ENCODE data around the gene CEACAM4. TPM values are rescaled to one million over a fixed set of nuclear protein-coding genes. Genes with fewer than 3 reads are reported as not detected.

The CEACAM4 gene
- total RNA-seq, 1 experiment from 2014 or later: not detected

DNA sequence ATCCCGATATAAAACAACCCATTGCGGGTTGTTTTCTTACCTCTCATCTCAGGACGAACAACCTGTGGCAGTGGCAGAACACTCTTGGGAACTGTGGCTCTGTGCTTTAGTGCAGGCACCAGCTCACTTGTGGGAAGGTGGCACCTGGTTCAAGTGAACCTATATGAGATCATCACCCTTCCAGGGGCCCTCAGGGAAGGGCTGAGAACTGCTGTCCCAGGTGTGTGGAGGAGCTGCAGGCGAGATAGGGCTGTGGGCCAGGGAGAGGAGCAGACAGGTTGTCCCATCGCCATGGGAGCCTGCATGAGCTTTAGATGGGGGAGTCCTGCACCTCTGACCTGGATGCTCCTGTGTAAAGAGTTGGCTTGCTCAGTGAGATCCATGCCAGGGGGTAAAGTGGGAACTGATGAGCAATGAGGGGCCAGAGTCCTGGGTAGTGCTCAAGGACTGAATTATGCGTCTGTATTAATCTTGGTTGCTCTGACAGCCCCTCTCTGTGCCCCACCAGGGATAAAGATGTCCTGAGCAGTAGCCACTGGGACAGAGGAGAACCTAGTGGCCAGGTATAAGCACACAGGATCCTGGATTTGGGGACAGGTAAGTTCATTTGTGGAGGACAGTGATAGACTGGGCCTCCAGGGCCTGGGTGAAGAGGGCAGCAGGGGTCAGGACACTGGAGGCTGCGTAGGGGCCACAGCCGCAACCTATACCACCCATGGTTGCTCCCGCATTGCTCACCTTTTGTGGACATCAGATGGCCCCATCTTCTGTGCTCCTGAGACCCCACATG, 8.7 kb downstream of the CEACAM4 start:
- Histone ChIP-seq H3K9me3 (ENCODE audit: control insufficient read depth in 1 of 2, insufficient read depth in 1 of 2, low read depth in 1 of 2, low read length in 2 of 2) (no peaks in the 10 kb centered on the region), H3K79me2 (ENCODE audit: insufficient read depth, low read length) (no peaks in the 10 kb centered on the region), H3K27ac (ENCODE audit: low read depth, low read length) (no peak overlapping the region), H3K9me2 (ENCODE audit: insufficient read depth) (no peaks in the 10 kb centered on the region), H3K4me1 (ENCODE audit: control insufficient read depth in 1 of 2, insufficient read depth in 2 of 2, low read length in 2 of 2) (no peaks in the 10 kb centered on the region), H4K20me1 (ENCODE audit: insufficient read depth) (no peaks in the 10 kb centered on the region), H3K27me3 (ENCODE audit: insufficient read depth, low read length) (peaks cover 26% of the 10 kb centered on the region), H3K9ac (ENCODE audit: low read length) (no peak overlapping the region), H3K36me3 (ENCODE audit: control insufficient read depth in 1 of 2, insufficient read depth in 2 of 2, low read length in 2 of 2) (no peaks in the 10 kb centered on the region), H3K4me2 (ENCODE audit: low read length) (no peak overlapping the region), H2AFZ (ENCODE audit: low read depth, low read length, poor library complexity, severe bottlenecking) (no peak overlapping the region), H3K4me3 (replicated peaks in 1 of 2; ENCODE audit: low read depth in 1 of 2, low read length in 2 of 2) (no peak overlapping the region)
- DNase-seq (ENCODE audit: low read depth, low spot score) (no peak), ATAC-seq (no peak)
- CTCF ChIA-PET: no interaction called here
- TF ChIP-seq, protein P1, sequence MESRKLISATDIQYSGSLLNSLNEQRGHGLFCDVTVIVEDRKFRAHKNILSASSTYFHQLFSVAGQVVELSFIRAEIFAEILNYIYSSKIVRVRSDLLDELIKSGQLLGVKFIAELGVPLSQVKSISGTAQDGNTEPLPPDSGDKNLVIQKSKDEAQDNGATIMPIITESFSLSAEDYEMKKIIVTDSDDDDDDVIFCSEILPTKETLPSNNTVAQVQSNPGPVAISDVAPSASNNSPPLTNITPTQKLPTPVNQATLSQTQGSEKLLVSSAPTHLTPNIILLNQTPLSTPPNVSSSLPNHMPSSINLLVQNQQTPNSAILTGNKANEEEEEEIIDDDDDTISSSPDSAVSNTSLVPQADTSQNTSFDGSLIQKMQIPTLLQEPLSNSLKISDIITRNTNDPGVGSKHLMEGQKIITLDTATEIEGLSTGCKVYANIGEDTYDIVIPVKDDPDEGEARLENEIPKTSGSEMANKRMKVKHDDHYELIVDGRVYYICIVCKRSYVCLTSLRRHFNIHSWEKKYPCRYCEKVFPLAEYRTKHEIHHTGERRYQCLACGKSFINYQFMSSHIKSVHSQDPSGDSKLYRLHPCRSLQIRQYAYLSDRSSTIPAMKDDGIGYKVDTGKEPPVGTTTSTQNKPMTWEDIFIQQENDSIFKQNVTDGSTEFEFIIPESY (IDR thresholded peaks at IDR 0.05; ENCODE audit: extremely low read depth, insufficient replicate concordance, low read length): no peak
- TF ChIP-seq EZH2phosphoT487 (IDR thresholded peaks at IDR 0.05; ENCODE audit: borderline replicate concordance): no peak
- RAD21 ChIA-PET (ENCODE audit: low non-redundant PET in 1 of 2, low total read pairs in 2 of 2, uncharacterized antibody in 2 of 2, unreplicated experiment in 2 of 2): no interaction called here
- intact Hi-C loops (cut with micrococcal nuclease): loop anchor here (2.0 kb wide), 1 partner anchor 27 kb away; no protein-coding TSS in a partner anchor
- BruUV-seq (replicated peaks): no TSS peak
- POLR2A ChIA-PET: no interaction called here

DNA sequence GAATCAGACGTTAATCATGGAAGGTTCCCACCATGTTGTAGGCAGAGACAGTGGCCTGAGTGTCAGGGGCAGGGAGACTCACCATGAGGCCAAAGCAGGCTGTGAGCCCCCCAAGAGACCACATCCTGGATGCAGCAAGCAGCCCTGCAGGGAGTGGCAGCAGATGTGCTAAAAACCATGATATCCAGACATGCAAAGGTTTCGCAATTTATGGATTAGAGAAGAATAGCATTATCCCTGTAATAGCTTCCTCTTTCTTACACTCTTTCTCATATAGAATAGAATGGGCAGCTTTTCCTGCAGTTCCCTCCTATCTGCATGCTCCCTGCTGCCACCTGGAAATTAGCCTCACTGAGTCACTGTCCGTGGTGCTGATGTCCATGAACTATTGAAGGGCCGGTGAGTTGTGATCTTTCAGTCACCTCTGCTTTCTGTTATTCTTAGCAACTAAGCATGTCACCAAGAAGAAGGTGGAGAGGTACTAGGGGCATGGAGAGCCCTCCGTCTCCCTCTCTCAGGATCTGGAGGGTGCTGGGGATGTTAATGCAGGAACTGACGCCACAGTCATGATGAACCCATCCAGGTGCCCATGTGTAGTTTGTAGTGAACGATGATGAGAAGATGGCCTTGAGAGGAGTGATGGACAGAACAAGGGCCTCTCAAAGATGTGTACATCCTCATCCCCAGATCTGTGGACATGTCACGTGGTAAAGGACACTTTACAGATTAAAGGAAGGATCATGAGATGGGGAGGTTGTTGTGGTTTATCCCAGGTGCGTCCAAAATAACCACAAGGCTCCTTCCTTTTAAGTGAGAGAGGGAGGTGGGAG, 9.9 kb downstream of the CEACAM4 start:
- Histone ChIP-seq H3K9me3 (ENCODE audit: control insufficient read depth in 1 of 2, insufficient read depth in 1 of 2, low read depth in 1 of 2, low read length in 2 of 2) (no peaks in the 10 kb centered on the region), H3K9me2 (ENCODE audit: insufficient read depth) (no peaks in the 10 kb centered on the region), H3K36me3 (ENCODE audit: control insufficient read depth in 1 of 2, insufficient read depth in 2 of 2, low read length in 2 of 2) (no peaks in the 10 kb centered on the region), H3K9ac (ENCODE audit: low read length) (no peak overlapping the region), H3K4me1 (ENCODE audit: control insufficient read depth in 1 of 2, insufficient read depth in 2 of 2, low read length in 2 of 2) (no peaks in the 10 kb centered on the region), H3K4me2 (ENCODE audit: low read length) (no peak overlapping the region), H4K20me1 (ENCODE audit: insufficient read depth) (no peaks in the 10 kb centered on the region), H3K27me3 (ENCODE audit: insufficient read depth, low read length) (peaks cover 31% of the 10 kb centered on the region), H3K4me3 (replicated peaks in 1 of 2; ENCODE audit: low read depth in 1 of 2, low read length in 2 of 2) (no peak overlapping the region), H2AFZ (ENCODE audit: low read depth, low read length, poor library complexity, severe bottlenecking) (no peak overlapping the region), H3K79me2 (ENCODE audit: insufficient read depth, low read length) (no peaks in the 10 kb centered on the region), H3K27ac (ENCODE audit: low read depth, low read length) (no peak overlapping the region)
- CTCF ChIA-PET: no interaction called here
- DNase-seq (ENCODE audit: low read depth, low spot score): no peak
- ATAC-seq: no peak
- POLR2A ChIA-PET: no interaction called here
- no TSS peak for BruUV-seq (replicated peaks)
- intact Hi-C loops (cut with micrococcal nuclease): loop anchor here (2.0 kb wide), 1 partner anchor 26 kb away; no protein-coding TSS in a partner anchor
- TF ChIP-seq, protein P2, sequence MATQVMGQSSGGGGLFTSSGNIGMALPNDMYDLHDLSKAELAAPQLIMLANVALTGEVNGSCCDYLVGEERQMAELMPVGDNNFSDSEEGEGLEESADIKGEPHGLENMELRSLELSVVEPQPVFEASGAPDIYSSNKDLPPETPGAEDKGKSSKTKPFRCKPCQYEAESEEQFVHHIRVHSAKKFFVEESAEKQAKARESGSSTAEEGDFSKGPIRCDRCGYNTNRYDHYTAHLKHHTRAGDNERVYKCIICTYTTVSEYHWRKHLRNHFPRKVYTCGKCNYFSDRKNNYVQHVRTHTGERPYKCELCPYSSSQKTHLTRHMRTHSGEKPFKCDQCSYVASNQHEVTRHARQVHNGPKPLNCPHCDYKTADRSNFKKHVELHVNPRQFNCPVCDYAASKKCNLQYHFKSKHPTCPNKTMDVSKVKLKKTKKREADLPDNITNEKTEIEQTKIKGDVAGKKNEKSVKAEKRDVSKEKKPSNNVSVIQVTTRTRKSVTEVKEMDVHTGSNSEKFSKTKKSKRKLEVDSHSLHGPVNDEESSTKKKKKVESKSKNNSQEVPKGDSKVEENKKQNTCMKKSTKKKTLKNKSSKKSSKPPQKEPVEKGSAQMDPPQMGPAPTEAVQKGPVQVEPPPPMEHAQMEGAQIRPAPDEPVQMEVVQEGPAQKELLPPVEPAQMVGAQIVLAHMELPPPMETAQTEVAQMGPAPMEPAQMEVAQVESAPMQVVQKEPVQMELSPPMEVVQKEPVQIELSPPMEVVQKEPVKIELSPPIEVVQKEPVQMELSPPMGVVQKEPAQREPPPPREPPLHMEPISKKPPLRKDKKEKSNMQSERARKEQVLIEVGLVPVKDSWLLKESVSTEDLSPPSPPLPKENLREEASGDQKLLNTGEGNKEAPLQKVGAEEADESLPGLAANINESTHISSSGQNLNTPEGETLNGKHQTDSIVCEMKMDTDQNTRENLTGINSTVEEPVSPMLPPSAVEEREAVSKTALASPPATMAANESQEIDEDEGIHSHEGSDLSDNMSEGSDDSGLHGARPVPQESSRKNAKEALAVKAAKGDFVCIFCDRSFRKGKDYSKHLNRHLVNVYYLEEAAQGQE (IDR thresholded peaks at IDR 0.05; ENCODE audit: low read depth): peak; percentile 88
- TF ChIP-seq, protein P3, sequence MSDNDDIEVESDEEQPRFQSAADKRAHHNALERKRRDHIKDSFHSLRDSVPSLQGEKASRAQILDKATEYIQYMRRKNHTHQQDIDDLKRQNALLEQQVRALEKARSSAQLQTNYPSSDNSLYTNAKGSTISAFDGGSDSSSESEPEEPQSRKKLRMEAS (IDR thresholded peaks at IDR 0.05): no peak
- RAD21 ChIA-PET (ENCODE audit: low non-redundant PET in 1 of 2, low total read pairs in 2 of 2, uncharacterized antibody in 2 of 2, unreplicated experiment in 2 of 2): no interaction called here

All from HCT116 (cell line).